Mucosa of descending colon (tissue), 3 donors: Measurements from ENCODE around the gene ABLIM3. TPM values are rescaled to one million over a fixed set of nuclear protein-coding genes. Genes with fewer than 3 reads are reported as not detected.

ENCODE experiments used
- ATAC-seq: fragments of 200-7000 bp; cut with Tn5 transposase; one replicate; pipeline ENCODE4 v1.9.1; 2020; ENCODE audit warnings: mild to moderate bottlenecking, moderate library complexity
- DNase-seq, 3 donors: peaks; one replicate each; pipeline ENCODE4 v3.0.0-alpha.2; 2020
- H3K36me3 ChIP-seq: fragments of 200-600 bp; one replicate; pipeline ENCODE4 v1.8.0; 2021; ENCODE audit warnings: low read depth, mild to moderate bottlenecking
- H3K4me1 ChIP-seq: fragments of 200-600 bp; one replicate; pipeline ENCODE4 v1.8.0; 2021; ENCODE audit warnings: low read depth, mild to moderate bottlenecking
- H3K4me3 ChIP-seq: fragments of 200-600 bp; one replicate; pipeline ENCODE4 v1.8.0; 2021; ENCODE audit warnings: mild to moderate bottlenecking
- H3K9me3 ChIP-seq: fragments of 200-600 bp; one replicate; pipeline ENCODE4 v1.8.0; 2021; ENCODE audit warnings: mild to moderate bottlenecking
- intact Hi-C, 2 donors: fragments of 100-400 bp; cut with DNase I in 1 of 2; cut with micrococcal nuclease in 1 of 2; formaldehyde crosslinking; loops; one replicate each; pipeline versions ENCODE4 v1.11.0 to v1.11.1; 2022; cut with DNase I, micrococcal nuclease
- total RNA-seq, 3 donors: library from RNA; stranded (reverse); fragmentation: NEBNext Ultra II Directional in 2 of 3; extraction: Animal tissue kit (Norgen Biotek cat#: 25700) in 2 of 3; gene quantifications; one replicate each; pipeline versions ENCODE4 v1.2.1 to v1.2.4, GENCODE V29; 2021 to 2023
- TF ChIP-seq, protein P1 (sequence below): fragments of 200-600 bp; IDR thresholded peaks from one replicate; pipeline ENCODE4 v1.8.0; 2022; ENCODE audit warnings: antibody characterized with exemption, mild to moderate bottlenecking
- donor health status: DM: no; HTN: no; CAD: no; lungs with moderate emphysema.
- donor health status: DM: no; HTN: no; CAD: no.
- donor health status: DM: no; HTN: yes; CAD: no.

The ABLIM3 gene
- total RNA-seq, 3 donors from 2014 or later = 4.1 to 12.4 (median 7.4) TPM

DNA sequence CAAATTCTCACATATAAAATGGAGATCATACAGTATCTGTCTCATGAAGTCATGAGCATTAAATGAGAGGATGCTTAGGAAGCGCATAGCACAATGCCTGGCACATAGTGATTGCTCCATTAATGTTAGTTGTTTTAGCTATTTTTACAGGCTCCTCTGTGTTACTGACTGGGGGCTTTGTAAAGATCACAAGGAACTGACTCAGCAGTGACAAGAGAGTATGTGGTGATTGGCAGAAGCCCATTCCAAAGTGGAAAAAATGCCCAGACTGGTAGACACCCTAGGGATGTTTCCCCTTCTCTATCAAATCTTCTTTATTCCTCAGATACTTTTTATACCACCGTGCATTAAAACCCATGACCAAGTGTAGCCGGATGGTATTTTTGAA is 33.5 kb downstream of the ABLIM3 start:
- intact Hi-C loops = no loop called here
- ATAC-seq (no peak), DNase-seq (no peak)
- no peaks in the 10 kb centered on the region for H3K36me3 ChIP-seq
- no peak overlapping the region for H3K4me3 ChIP-seq
- H3K9me3 ChIP-seq = no peaks in the 10 kb centered on the region
- TF ChIP-seq, protein P1, sequence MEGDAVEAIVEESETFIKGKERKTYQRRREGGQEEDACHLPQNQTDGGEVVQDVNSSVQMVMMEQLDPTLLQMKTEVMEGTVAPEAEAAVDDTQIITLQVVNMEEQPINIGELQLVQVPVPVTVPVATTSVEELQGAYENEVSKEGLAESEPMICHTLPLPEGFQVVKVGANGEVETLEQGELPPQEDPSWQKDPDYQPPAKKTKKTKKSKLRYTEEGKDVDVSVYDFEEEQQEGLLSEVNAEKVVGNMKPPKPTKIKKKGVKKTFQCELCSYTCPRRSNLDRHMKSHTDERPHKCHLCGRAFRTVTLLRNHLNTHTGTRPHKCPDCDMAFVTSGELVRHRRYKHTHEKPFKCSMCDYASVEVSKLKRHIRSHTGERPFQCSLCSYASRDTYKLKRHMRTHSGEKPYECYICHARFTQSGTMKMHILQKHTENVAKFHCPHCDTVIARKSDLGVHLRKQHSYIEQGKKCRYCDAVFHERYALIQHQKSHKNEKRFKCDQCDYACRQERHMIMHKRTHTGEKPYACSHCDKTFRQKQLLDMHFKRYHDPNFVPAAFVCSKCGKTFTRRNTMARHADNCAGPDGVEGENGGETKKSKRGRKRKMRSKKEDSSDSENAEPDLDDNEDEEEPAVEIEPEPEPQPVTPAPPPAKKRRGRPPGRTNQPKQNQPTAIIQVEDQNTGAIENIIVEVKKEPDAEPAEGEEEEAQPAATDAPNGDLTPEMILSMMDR = no peak
- no peaks in the 10 kb centered on the region for H3K4me1 ChIP-seq

DNA sequence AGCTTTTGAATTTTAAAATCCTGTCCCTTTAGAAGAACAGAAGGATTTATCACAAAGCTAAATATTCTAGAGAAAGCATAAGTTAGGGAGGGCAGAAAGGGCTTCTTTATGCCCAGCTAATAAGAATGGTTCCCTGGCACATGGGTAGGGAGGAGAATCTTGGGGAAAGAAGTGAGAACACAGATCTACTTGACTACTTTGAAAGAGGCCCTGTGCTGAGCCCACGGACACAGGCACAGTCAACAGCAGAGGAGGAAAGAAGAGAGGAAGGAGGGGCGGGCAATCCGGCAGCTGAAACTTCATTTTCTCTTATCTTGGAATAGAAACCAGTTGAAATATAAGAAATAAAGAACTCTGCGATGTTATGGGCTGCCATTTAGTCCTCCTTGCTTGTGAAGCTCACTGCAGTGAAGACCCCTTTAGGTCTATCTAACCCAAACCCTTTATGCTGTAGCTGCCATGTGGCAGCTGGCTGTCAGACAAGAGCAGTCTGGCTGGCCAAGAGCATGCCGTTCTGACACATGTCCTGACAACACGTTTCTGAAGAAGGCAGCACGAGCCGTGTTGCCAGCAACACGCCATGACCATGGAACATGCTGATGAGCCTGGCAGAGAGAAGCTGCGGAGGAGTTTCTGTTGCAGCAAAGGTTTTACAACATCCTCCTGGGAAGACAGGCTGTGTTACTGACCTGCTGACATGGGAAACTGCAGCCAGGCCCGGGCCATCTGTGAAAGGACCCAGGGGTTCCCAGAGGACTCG is 34.2 kb downstream of the ABLIM3 start:
- intact Hi-C loops = no loop called here
- H3K36me3 ChIP-seq = no peaks in the 10 kb centered on the region
- ATAC-seq (no peak), DNase-seq (no peak)
- H3K4me3 ChIP-seq = no peak overlapping the region
- no peaks in the 10 kb centered on the region for H3K4me1 ChIP-seq
- TF ChIP-seq, protein P1 = no peak
- no peaks in the 10 kb centered on the region for H3K9me3 ChIP-seq

DNA sequence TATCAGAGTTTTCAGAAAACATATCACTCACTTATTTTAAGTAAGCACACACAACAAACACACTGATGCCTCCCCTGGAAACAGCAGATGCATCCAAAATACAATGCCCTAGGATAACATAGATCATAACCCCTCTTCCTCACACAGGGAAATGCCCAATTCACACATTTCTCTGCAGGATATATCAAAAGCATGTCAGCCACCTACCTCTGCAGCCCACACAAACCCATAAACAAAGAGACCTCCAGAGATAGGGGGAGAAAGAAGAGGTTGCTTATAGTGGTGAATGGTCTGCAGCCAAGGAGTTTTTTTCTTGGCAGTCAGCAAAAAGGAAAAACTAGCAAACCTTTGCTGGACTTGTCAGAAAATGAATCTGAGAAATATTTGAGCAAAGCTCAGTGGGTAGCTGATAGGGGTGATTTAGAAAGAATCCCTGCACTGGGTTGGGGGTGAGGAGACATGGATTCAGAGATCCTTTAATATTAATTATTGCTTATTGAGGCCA is 36.1 kb downstream of the ABLIM3 start:
- H3K4me1 ChIP-seq = no peaks in the 10 kb centered on the region
- H3K4me3 ChIP-seq = no peak overlapping the region
- intact Hi-C loops = no loop called here
- ATAC-seq (no peak), DNase-seq (no peak)
- TF ChIP-seq, protein P1 = no peak
- no peaks in the 10 kb centered on the region for H3K9me3 ChIP-seq
- no peaks in the 10 kb centered on the region for H3K36me3 ChIP-seq

DNA sequence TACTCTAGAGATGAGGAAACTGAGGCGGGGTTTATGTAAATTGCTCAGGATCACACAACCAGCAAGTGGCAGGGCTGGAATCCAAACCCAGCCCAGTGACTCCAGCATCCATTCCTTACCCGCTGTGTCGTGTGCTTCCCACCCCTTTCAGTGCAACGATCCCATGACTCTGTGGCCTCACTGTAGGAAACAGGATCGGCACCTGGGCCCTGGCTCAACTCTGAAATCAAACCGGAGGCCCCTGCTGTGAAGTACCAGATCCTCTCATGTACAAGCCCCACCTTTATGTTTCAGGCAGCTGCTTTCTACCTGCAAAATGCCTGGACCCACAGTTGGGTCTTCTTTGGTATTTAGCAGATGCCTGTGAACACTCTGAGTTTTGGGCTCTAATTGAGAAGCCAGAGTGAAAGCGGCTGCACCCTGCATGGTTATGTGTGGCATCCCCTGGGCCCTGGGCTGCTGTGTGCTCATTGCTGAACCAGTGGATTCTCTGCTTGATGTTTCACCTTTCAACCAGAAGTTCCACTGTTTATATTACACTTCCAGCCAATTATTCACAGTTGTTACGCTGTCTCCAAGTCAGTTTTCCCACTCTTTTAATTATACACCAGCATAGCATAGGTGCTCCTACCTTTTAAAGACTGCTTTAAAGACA is 36.7 kb downstream of the ABLIM3 start:
- Histone ChIP-seq H3K4me3 (no peak overlapping the region), H3K4me1 (no peaks in the 10 kb centered on the region), H3K9me3 (no peaks in the 10 kb centered on the region), H3K36me3 (no peaks in the 10 kb centered on the region)
- ATAC-seq (no peak), DNase-seq (no peak)
- intact Hi-C loops = no loop called here
- TF ChIP-seq, protein P1 = no peak

DNA sequence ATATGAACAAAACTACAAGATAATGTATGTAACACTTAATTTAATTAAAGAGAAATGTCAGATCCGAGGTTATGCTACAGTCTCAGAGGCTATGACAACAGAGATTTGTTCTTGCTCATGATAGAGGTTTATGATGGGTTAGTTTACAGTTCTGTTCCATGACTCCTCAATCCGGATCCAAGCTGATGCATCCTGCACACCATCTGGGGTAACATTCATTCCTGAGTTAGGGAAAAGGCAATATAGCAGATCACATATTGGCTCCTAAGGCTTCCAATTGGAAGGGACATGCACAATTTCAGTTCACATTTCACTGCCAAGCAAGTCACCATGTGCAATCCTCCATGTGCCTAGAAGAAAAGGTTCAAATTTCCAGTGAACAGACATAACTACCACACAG is 40.4 kb downstream of the ABLIM3 start:
- H3K36me3 ChIP-seq = no peaks in the 10 kb centered on the region
- TF ChIP-seq, protein P1 = no peak
- intact Hi-C loops = no loop called here

More for the DNA sequence above, 40.4 kb downstream of the ABLIM3 start:
- no peaks in the 10 kb centered on the region for H3K4me1 ChIP-seq
- H3K4me3 ChIP-seq = no peak overlapping the region
- no peaks in the 10 kb centered on the region for H3K9me3 ChIP-seq
- ATAC-seq (no peak), DNase-seq (no peak)
